A549 (cell line): Measurements from ENCODE around the gene EVC2. TPM values are rescaled to one million over a fixed set of nuclear protein-coding genes. Genes with fewer than 3 reads are reported as not detected.

ENCODE experiments used
- ATAC-seq, 2 experiments: fragments of 200-7000 bp in 1 of 2; fragments of >200 bp in 1 of 2; cut with Nextera tagmentation in 1 of 2; cut with Tn5 transposase in 1 of 2; 3 replicates each; pipeline versions ENCODE4 v1.8.0 to v1.9.1; 2018 to 2020; ENCODE audit warnings: mild to moderate bottlenecking in 1 of 2, moderate library complexity in 1 of 2
- CTCF ChIA-PET: fragments of 300-600 bp; sonication (Branson Sonifier 250); formaldehyde crosslinking; extraction: SDS; loops from one replicate; lab custom pipeline; 2021; ENCODE audit warnings: antibody characterized with exemption, inconsistent platforms; lab: Yijun Ruan, JAX
- POLR2A ChIA-PET: fragments of 350-600 bp; formaldehyde crosslinking; extraction: SDS; loops from one replicate; lab custom pipeline; 2021; ENCODE audit warnings: antibody characterized with exemption, inconsistent platforms; lab: Yijun Ruan, JAX
- DNase-seq, 2 experiments: peaks; one replicate each; pipeline versions ENCODE4 v3.0.0 to v3.0.0-alpha.2; 2011 to 2016; ENCODE audit warnings: low read depth in 1 of 2, low spot score in 1 of 2
- FAIRE-seq: peaks from 2 replicates; lab custom pipeline; 2011; peaks lifted over from hg19 to GRCh38; lab: Jason Lieb, UNC
- H3K27ac ChIP-seq, 2 experiments: fragments of >200 bp; sonication (Bioruptor Twin); formaldehyde crosslinking; 3 replicates each; pipeline ENCODE4 v1.5.1; 2016 to 2017
- H3K4me1 ChIP-seq: fragments of >200 bp; sonication (Bioruptor Twin); formaldehyde crosslinking; 3 replicates; pipeline ENCODE4 v1.6.1; 2016
- H3K4me2 ChIP-seq: fragments of >200 bp; sonication (Bioruptor Twin); formaldehyde crosslinking; 3 replicates; pipeline ENCODE4 v1.6.1; 2016
- H3K4me3 ChIP-seq: fragments of >200 bp; sonication (Bioruptor Twin); formaldehyde crosslinking; 3 replicates; pipeline ENCODE4 v1.5.1; 2016
- H3K9me3 ChIP-seq: fragments of >200 bp; sonication (Bioruptor Twin); formaldehyde crosslinking; 3 replicates; pipeline ENCODE4 v1.6.1; 2016
- BCL3 ChIP-seq: fragments of >200 bp; sonication (Bioruptor Twin); formaldehyde crosslinking; IDR thresholded peaks from 3 replicates; pipeline ENCODE4 v1.6.1; 2016
- CBX8 ChIP-seq: fragments of 200-600 bp; sonication (generic); IDR thresholded peaks from 2 replicates; pipeline ENCODE4 v1.6.1; 2016
- CHD4 ChIP-seq: fragments of 200-600 bp; sonication (generic); IDR thresholded peaks from 2 replicates; pipeline ENCODE4 v1.6.1; 2016; ENCODE audit warnings: antibody characterized with exemption, mild to moderate bottlenecking, borderline replicate concordance
- EHF ChIP-seq: fragments of 250-450 bp; sonication (Bioruptor Pico); IDR thresholded peaks from 2 replicates; pipeline ENCODE4 v1.5.0; 2020; ENCODE audit warnings: mild to moderate bottlenecking
- EHMT2 ChIP-seq: fragments of 200-600 bp; sonication (generic); IDR thresholded peaks from 2 replicates; pipeline ENCODE4 v1.6.1; 2016; ENCODE audit warnings: antibody characterized with exemption, low read depth, mild to moderate bottlenecking, moderate library complexity
- ELK1 ChIP-seq: fragments of 150-350 bp; IDR thresholded peaks from 2 replicates; pipeline ENCODE4 v1.6.1; 2014; ENCODE audit warnings: low read depth, mild to moderate bottlenecking, low read length
- ESRRA ChIP-seq: fragments of 150-350 bp; IDR thresholded peaks from 2 replicates; pipeline ENCODE4 v1.6.1; 2014; ENCODE audit warnings: mild to moderate bottlenecking, low read length, borderline replicate concordance
- FOSB ChIP-seq: fragments of 250-450 bp; sonication (Bioruptor Pico); IDR thresholded peaks from 2 replicates; pipeline ENCODE4 v1.5.0; 2020; ENCODE audit warnings: mild to moderate bottlenecking, moderate library complexity
- FOXS1 ChIP-seq: fragments of 250-450 bp; sonication (Bioruptor Pico); IDR thresholded peaks from 2 replicates; pipeline ENCODE4 v1.5.0; 2020; ENCODE audit warnings: mild to moderate bottlenecking, moderate library complexity
- HDAC2 ChIP-seq: fragments of 200-600 bp; sonication (generic); IDR thresholded peaks from 2 replicates; pipeline ENCODE4 v1.6.1; 2016
- HOXA7 ChIP-seq: fragments of 250-450 bp; sonication (Bioruptor Pico); IDR thresholded peaks from 2 replicates; pipeline ENCODE4 v1.5.0; 2020; ENCODE audit warnings: mild to moderate bottlenecking, moderate library complexity
- HOXB13 ChIP-seq: fragments of 250-450 bp; sonication (Bioruptor Pico); IDR thresholded peaks from 2 replicates; pipeline ENCODE4 v1.5.0; 2020; ENCODE audit warnings: low read depth, mild to moderate bottlenecking, moderate library complexity
- HOXB5 ChIP-seq: fragments of 250-450 bp; sonication (Bioruptor Pico); IDR thresholded peaks from 2 replicates; pipeline ENCODE4 v1.5.0; 2020; ENCODE audit warnings: mild to moderate bottlenecking, moderate library complexity
- JUNB ChIP-seq: fragments of >200 bp; sonication (Bioruptor Twin); formaldehyde crosslinking; IDR thresholded peaks from 2 replicates; pipeline ENCODE4 v1.6.1; 2016
- KDM1A ChIP-seq: fragments of 200-600 bp; sonication (generic); IDR thresholded peaks from 2 replicates; pipeline ENCODE4 v1.6.1; 2016; ENCODE audit warnings: low read depth, mild to moderate bottlenecking
- MAZ ChIP-seq: fragments of 150-350 bp; IDR thresholded peaks from 2 replicates; pipeline ENCODE4 v1.6.1; 2014; ENCODE audit warnings: antibody characterized with exemption, low read depth, low read length, borderline replicate concordance
- PHF8 ChIP-seq: fragments of 200-600 bp; sonication (generic); IDR thresholded peaks from 2 replicates; pipeline ENCODE4 v1.6.1; 2016; ENCODE audit warnings: low read depth, mild to moderate bottlenecking, antibody characterized with exemption, moderate library complexity, borderline replicate concordance
- POLR2AphosphoS2 ChIP-seq: conservative IDR thresholded peaks from 2 replicates; pipeline ENCODE4 v1.6.1; 2012; ENCODE audit warnings: low read length, improper control_type of control experiment, inconsistent platforms
- RARB ChIP-seq: fragments of 250-450 bp; sonication (Bioruptor Pico); IDR thresholded peaks from 2 replicates; pipeline ENCODE4 v1.8.0; 2021; ENCODE audit warnings: mild to moderate bottlenecking, moderate library complexity
- REST ChIP-seq: fragments of 200-600 bp; sonication (generic); IDR thresholded peaks from 2 replicates; pipeline ENCODE4 v1.6.1; 2016; ENCODE audit warnings: antibody characterized with exemption, mild to moderate bottlenecking, moderate library complexity
- RFX5 ChIP-seq: fragments of 450-650 bp; IDR thresholded peaks from 2 replicates; pipeline ENCODE4 v1.7.1; 2014; ENCODE audit warnings: antibody characterized with exemption, mild to moderate bottlenecking, moderate library complexity
- RNF2 ChIP-seq: fragments of 200-600 bp; sonication (generic); IDR thresholded peaks from 2 replicates; pipeline ENCODE4 v1.6.1; 2016; ENCODE audit warnings: low read depth, mild to moderate bottlenecking, antibody characterized with exemption, moderate library complexity, borderline replicate concordance
- SMC3 ChIP-seq: fragments of >200 bp; sonication (Bioruptor Twin); formaldehyde crosslinking; IDR thresholded peaks from 3 replicates; pipeline ENCODE4 v1.6.1; 2018; ENCODE audit warnings: inconsistent platforms
- TFCP2L1 ChIP-seq: fragments of 250-450 bp; sonication (Bioruptor Pico); IDR thresholded peaks from 2 replicates; pipeline ENCODE4 v1.5.0; 2021; ENCODE audit warnings: mild to moderate bottlenecking
- TP53 ChIP-seq: fragments of 250-450 bp; sonication (Bioruptor Pico); IDR thresholded peaks from 2 replicates; pipeline ENCODE4 v1.5.0; 2021; ENCODE audit warnings: mild to moderate bottlenecking, moderate library complexity
- ZFP36 ChIP-seq: fragments of 450-650 bp; IDR thresholded peaks from 2 replicates; pipeline ENCODE4 v1.6.1; 2014; ENCODE audit warnings: borderline replicate concordance; ENCODE audit not compliant: partially characterized antibody
- ZNF302 ChIP-seq: fragments of 250-450 bp; sonication (Bioruptor Pico); IDR thresholded peaks from 2 replicates; pipeline ENCODE4 v1.9.0; 2021; ENCODE audit warnings: inconsistent platforms, mild to moderate bottlenecking, moderate library complexity
- ZSCAN20 ChIP-seq: fragments of 250-450 bp; sonication (Bioruptor Pico); IDR thresholded peaks from 2 replicates; pipeline ENCODE4 v1.8.0; 2022; ENCODE audit warnings: mild to moderate bottlenecking, moderate library complexity
- WGBS: methylation state at CpG from one replicate; pipeline ENCODE4 v1.1.6; 2017; ENCODE audit errors: missing lambda C conversion rate; 5-methylcytosine and 5-hydroxymethylcytosine counted together
- polyA plus RNA-seq, 4 experiments: library from polyadenylated mRNA; depleted of rRNA in 3 of 4; stranded (reverse); fragments of >200 nt; fragmentation: RNase III in 1 of 4; extraction: RNeasy Plus Mini Kit Qiagen cat#74134 plus additional on column Dnase treatment in 1 of 4; gene quantifications; 2 replicates in 3 of 4; 3 replicates in 1 of 4; pipeline ENCODE4 v1.2.3, GENCODE V29; 2011 to 2017
- TF ChIP-seq, protein P1 (sequence below): fragments of >200 bp; sonication (Bioruptor Twin); formaldehyde crosslinking; IDR thresholded peaks from 3 replicates; pipeline ENCODE4 v1.5.1; 2016

The EVC2 gene
- polyA plus RNA-seq, 2 of the 4 experiments (the other 2 are of a cell fraction), result 0.96 to 1.5 TPM

DNA sequence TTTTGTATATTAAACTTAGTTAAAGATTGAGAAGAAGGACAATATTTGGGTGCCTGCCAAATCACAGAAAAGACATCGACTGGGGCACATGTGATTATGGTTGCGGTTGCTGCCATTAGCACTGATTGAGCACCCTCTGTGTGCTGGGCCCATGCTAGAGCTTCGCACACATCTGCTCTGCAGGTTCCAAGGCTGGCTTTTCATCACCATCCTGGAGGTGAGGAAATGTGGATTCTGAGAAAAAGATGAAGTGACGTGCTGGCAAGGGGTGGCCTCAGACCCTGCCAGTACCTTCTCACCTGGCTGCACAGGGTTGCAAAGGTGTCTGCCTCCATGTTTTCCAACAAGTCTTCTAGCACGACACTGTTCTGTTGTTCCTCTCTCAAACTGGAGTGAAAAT, 134.0 kb downstream of the EVC2 start:
- ChIA-PET POLR2A (no interaction called here), CTCF (no interaction called here)
- no peaks in the 10 kb centered on the region for H3K4me1 ChIP-seq
- H3K27ac ChIP-seq, result no peak overlapping the region
- DNase-seq, result no peak
- no peak for FAIRE-seq
- no peak overlapping the region for H3K4me3 ChIP-seq
- no peak for ATAC-seq
- WGBS, result 87% methylated on average over 5 of the region's 5 CpGs
- H3K9me3 ChIP-seq, result no peaks in the 10 kb centered on the region
- TF ChIP-seq ZNF302 (CRISPR knock-in tag) (no peak), EHMT2 (no peak), MAZ (no peak), RFX5 (no peak), JUNB (no peak), PHF8 (no peak), HOXB13 (CRISPR knock-in tag) (no peak), BCL3 (no peak), HOXB5 (no peak), ZFP36 (no peak), ESRRA (no peak), FOXS1 (CRISPR knock-in tag) (no peak), KDM1A (no peak), HDAC2 (no peak), ZSCAN20 (CRISPR knock-in tag) (no peak), HOXA7 (CRISPR knock-in tag) (no peak), CHD4 (no peak)
- TF ChIP-seq, protein P1, sequence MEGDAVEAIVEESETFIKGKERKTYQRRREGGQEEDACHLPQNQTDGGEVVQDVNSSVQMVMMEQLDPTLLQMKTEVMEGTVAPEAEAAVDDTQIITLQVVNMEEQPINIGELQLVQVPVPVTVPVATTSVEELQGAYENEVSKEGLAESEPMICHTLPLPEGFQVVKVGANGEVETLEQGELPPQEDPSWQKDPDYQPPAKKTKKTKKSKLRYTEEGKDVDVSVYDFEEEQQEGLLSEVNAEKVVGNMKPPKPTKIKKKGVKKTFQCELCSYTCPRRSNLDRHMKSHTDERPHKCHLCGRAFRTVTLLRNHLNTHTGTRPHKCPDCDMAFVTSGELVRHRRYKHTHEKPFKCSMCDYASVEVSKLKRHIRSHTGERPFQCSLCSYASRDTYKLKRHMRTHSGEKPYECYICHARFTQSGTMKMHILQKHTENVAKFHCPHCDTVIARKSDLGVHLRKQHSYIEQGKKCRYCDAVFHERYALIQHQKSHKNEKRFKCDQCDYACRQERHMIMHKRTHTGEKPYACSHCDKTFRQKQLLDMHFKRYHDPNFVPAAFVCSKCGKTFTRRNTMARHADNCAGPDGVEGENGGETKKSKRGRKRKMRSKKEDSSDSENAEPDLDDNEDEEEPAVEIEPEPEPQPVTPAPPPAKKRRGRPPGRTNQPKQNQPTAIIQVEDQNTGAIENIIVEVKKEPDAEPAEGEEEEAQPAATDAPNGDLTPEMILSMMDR, result no peak
- no peak overlapping the region for H3K4me2 ChIP-seq

DNA sequence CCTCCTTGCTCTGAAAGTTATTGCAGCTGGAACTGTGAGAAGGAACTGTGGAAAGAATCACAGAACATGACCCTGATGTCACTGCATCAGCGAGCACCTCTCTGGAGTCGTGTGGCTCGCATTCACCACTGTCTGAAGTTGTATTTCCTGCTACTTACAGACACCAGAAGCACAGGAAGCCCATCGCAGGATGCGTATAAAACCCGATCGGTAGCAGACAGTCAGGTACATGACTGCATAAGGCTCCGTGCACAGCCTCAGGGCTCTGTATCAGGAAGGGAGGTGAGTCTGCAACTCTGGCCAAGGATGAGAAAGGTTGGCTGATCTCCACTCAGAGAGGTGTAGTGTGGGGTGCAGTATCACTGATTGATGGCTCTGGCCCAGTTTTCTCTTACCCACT, 134.4 kb downstream of the EVC2 start:
- DNase-seq (no peak), FAIRE-seq (no peak), ATAC-seq (no peak)
- Histone ChIP-seq H3K4me2 (no peak overlapping the region), H3K27ac (no peak overlapping the region), H3K4me3 (no peak overlapping the region), H3K9me3 (no peaks in the 10 kb centered on the region), H3K4me1 (no peaks in the 10 kb centered on the region)
- POLR2A ChIA-PET, result no interaction called here
- TF ChIP-seq FOSB (CRISPR knock-in tag) (no peak), EHMT2 (no peak), SMC3 (no peak), RARB (CRISPR knock-in tag) (no peak), TFCP2L1 (CRISPR knock-in tag) (no peak), RFX5 (no peak), POLR2AphosphoS2 (no peak), ZNF302 (CRISPR knock-in tag) (no peak), RNF2 (no peak), EHF (CRISPR knock-in tag) (no peak)
- CTCF ChIA-PET, result no interaction called here
- 97% methylated on average over 8 of the region's 8 CpGs for WGBS

GRCh38 chr4:5572751-5573150, 135.6 kb downstream of the EVC2 start:
- Histone ChIP-seq H3K9me3 (no peaks in the 10 kb centered on the region), H3K4me2 (no peak overlapping the region), H3K4me3 (no peak overlapping the region), H3K4me1 (no peaks in the 10 kb centered on the region), H3K27ac (no peak overlapping the region)
- POLR2A ChIA-PET, result no interaction called here
- FAIRE-seq (no peak), DNase-seq (no peak), ATAC-seq (no peak)
- 93% methylated on average over 5 of the region's 5 CpGs for WGBS
- CTCF ChIA-PET, result no interaction called here
- no peak for TF ChIP-seq REST
- TF ChIP-seq ELK1, result no peak
- no peak for TF ChIP-seq TP53 (CRISPR knock-in tag)
- TF ChIP-seq CBX8, result no peak
- TF ChIP-seq, all 56 proteins: peak for 0
